ENCODE results near the gene BCL7C. TPM values are rescaled to one million over a fixed set of nuclear protein-coding genes. Genes with fewer than 3 reads are reported as not detected.

BCL7C gene
- polyA plus RNA-seq, 1 donor (not counting 4 experiments of a cell fraction or from before 2014, with no cell fraction given), result 19.2 TPM

- FAIRE-seq (no peak), DNase-seq (ENCODE audit: low read depth, low spot score) (no peak)
- Histone ChIP-seq H3K4me1 (ENCODE audit: control insufficient read depth, extremely low read depth, insufficient read depth, low read length) (peaks cover 27% of the 10 kb centered on the region), H3K9me3 (ENCODE audit: control insufficient read depth, low read depth, low read length) (no peaks in the 10 kb centered on the region), H3K36me3 (ENCODE audit: control insufficient read depth in 2 of 2, extremely low read depth in 1 of 2, insufficient read depth in 2 of 2, low read length in 2 of 2) (peaks cover 6 to 17% of the 10 kb centered on the region in 2 experiments), H3K4me2 (ENCODE audit: control insufficient read depth, extremely low read depth, insufficient read depth, low read depth, low read length) (peak overlapping the region; percentile 10), H3K9ac (ENCODE audit: control insufficient read depth, extremely low read depth, insufficient read depth, low read length) (no peak overlapping the region), H3K79me2 (ENCODE audit: control insufficient read depth, insufficient read depth, low read length) (peaks cover 20% of the 10 kb centered on the region), H3K27me3 (ENCODE audit: control insufficient read depth, extremely low read depth, insufficient read depth, low read length) (no peaks in the 10 kb centered on the region), H2AFZ (ENCODE audit: control insufficient read depth, low read length) (no peak overlapping the region), H4K20me1 (ENCODE audit: control insufficient read depth, extremely low read depth, insufficient read depth, low read length) (no peaks in the 10 kb centered on the region), H3K27ac (ENCODE audit: control insufficient read depth, insufficient read depth, low read length) (no peak overlapping the region), H3K4me3 (ENCODE audit: control insufficient read depth in 2 of 3, extremely low read depth in 1 of 3, insufficient read depth in 2 of 3, low read depth in 1 of 3, low read length in 3 of 3) (no peak overlapping the region), H3K9me1 (ENCODE audit: control insufficient read depth, extremely low read depth, insufficient read depth, low read length) (no peaks in the 10 kb centered on the region)
- TF ChIP-seq CTCF (optimal IDR thresholded peaks at IDR 0.05 in 1 of 3, IDR thresholded peaks at IDR 0.05 in 1 of 3, conservative IDR thresholded peaks at IDR 0.05 in 1 of 3; ENCODE audit: extremely low read depth in 1 of 3, insufficient read depth in 2 of 3, low read length in 3 of 3) (no peak), EZH2 (IDR thresholded peaks at IDR 0.05; ENCODE audit: low read length) (no peak)
- dilution Hi-C loops (cut with MboI; ENCODE audit: extremely low pct_ligation_motif_present, low sequenced_read_pairs), result no loop called here
Measured at GRCh38 chr16:30925995-30926811, 32.3 kb upstream of the BCL7C start.

GRCh38 chr16:30925632-30925987, 31.7 kb upstream of the BCL7C start:
- Histone ChIP-seq H3K9me1 (ENCODE audit: control insufficient read depth, extremely low read depth, insufficient read depth, low read length) (no peaks in the 10 kb centered on the region), H2AFZ (ENCODE audit: control insufficient read depth, low read length) (no peak overlapping the region), H3K4me2 (ENCODE audit: control insufficient read depth, extremely low read depth, insufficient read depth, low read depth, low read length) (peak overlapping the region; percentile 94), H3K79me2 (ENCODE audit: control insufficient read depth, insufficient read depth, low read length) (peaks cover 20% of the 10 kb centered on the region), H3K36me3 (ENCODE audit: control insufficient read depth in 2 of 2, extremely low read depth in 1 of 2, insufficient read depth in 2 of 2, low read length in 2 of 2) (peaks cover 4 to 15% of the 10 kb centered on the region in 2 experiments), H3K4me1 (ENCODE audit: control insufficient read depth, extremely low read depth, insufficient read depth, low read length) (peaks cover 27% of the 10 kb centered on the region), H3K9me3 (ENCODE audit: control insufficient read depth, low read depth, low read length) (no peaks in the 10 kb centered on the region), H3K27me3 (ENCODE audit: control insufficient read depth, extremely low read depth, insufficient read depth, low read length) (no peaks in the 10 kb centered on the region), H3K27ac (ENCODE audit: control insufficient read depth, insufficient read depth, low read length) (no peak overlapping the region), H3K9ac (ENCODE audit: control insufficient read depth, extremely low read depth, insufficient read depth, low read length) (no peak overlapping the region), H4K20me1 (ENCODE audit: control insufficient read depth, extremely low read depth, insufficient read depth, low read length) (no peaks in the 10 kb centered on the region), H3K4me3 (ENCODE audit: control insufficient read depth in 2 of 3, extremely low read depth in 1 of 3, insufficient read depth in 2 of 3, low read depth in 1 of 3, low read length in 3 of 3) (no peak overlapping the region)
- dilution Hi-C loops (cut with MboI; ENCODE audit: extremely low pct_ligation_motif_present, low sequenced_read_pairs), result no loop called here
- FAIRE-seq (no peak), DNase-seq (ENCODE audit: low read depth, low spot score) (no peak)
- TF ChIP-seq EZH2 (IDR thresholded peaks at IDR 0.05; ENCODE audit: low read length) (no peak), CTCF (optimal IDR thresholded peaks at IDR 0.05 in 1 of 3, IDR thresholded peaks at IDR 0.05 in 1 of 3, conservative IDR thresholded peaks at IDR 0.05 in 1 of 3; ENCODE audit: extremely low read depth in 1 of 3, insufficient read depth in 2 of 3, low read length in 3 of 3) (no peak)
